Thoracic aorta (tissue), 2 donors: ENCODE results near the gene SLC35E4. TPM values are rescaled to one million over a fixed set of nuclear protein-coding genes. Genes with fewer than 3 reads are reported as not detected.

Experiments
- ATAC-seq: fragments of 150-250 bp; one replicate; pipeline ENCODE4 v1.8.0; 2017; ENCODE audit warnings: low read depth; ENCODE audit not compliant: insufficient number of reproducible peaks, low FRiP score
- DNase-seq: peaks from one replicate; pipeline ENCODE4 v3.0.0-alpha.2; 2020; ENCODE audit warnings: low spot score
- H3K27ac ChIP-seq, 2 donors: fragments of 200-600 bp; sonication (generic); 1 replicate in 1 of 2; 2 replicates in 1 of 2; pipeline ENCODE4 v1.5.1; 2016; ENCODE audit warnings: mild to moderate bottlenecking in 2 of 2, moderate library complexity in 2 of 2
- H3K27me3 ChIP-seq: fragments of 200-600 bp; sonication (generic); replicated peaks from 2 replicates; pipeline ENCODE4 v1.6.0; 2016; ENCODE audit warnings: mild to moderate bottlenecking; ENCODE audit not compliant: insufficient read depth
- H3K36me3 ChIP-seq: fragments of 200-600 bp; sonication (generic); one replicate; pipeline ENCODE4 v1.5.1; 2016
- H3K4me1 ChIP-seq, 2 donors: fragments of 200-600 bp; sonication (generic); 1 replicate in 1 of 2; 2 replicates in 1 of 2; pipeline versions ENCODE4 v1.5.1 to v1.6.0; 2016; ENCODE audit warnings: low read depth in 2 of 2, mild to moderate bottlenecking in 1 of 2; ENCODE audit not compliant: control insufficient read depth in 1 of 2
- H3K4me3 ChIP-seq: fragments of 200-600 bp; sonication (generic); 2 replicates; pipeline ENCODE4 v1.5.1; 2016; ENCODE audit warnings: mild to moderate bottlenecking
- H3K9me3 ChIP-seq: fragments of 200-600 bp; sonication (generic); 2 replicates; pipeline ENCODE4 v1.5.1; 2016
- total RNA-seq, 2 donors: library from RNA; depleted of rRNA; stranded (reverse); fragments of >200 nt; gene quantifications; one replicate each; pipeline versions ENCODE4 v1.1.0 to v1.2.3, GENCODE V29; 2016
- TF ChIP-seq, protein P1 (sequence below): fragments of 200-600 bp; sonication (generic); IDR thresholded peaks from one replicate; pipeline ENCODE4 v1.5.1; 2019; ENCODE audit warnings: antibody characterized with exemption

Gene SLC35E4
- total RNA-seq, 2 donors from 2014 or later = 12.8 to 16.9 TPM

DNA sequence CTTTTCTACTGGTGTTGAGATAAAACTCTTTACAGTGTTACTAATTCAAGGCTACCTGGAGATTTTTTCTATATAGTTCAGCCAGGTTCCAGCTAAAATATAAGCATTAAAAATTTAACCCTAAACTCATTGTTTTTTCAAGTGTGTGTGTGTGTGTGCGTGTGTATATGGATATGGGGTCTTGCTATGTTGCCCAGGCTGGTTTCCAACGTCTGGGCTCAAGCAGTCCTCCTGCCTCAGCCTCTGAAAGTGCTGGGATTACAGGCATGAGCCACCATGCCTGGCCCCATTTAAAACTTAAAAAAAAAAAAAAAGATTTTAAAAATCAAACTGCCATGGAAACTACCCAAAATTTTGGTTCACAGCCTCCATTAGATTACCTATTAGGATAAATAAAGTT is 39.4 kb upstream of the SLC35E4 start:
- DNase-seq (no peak), ATAC-seq (no peak)
- TF ChIP-seq, protein P1, sequence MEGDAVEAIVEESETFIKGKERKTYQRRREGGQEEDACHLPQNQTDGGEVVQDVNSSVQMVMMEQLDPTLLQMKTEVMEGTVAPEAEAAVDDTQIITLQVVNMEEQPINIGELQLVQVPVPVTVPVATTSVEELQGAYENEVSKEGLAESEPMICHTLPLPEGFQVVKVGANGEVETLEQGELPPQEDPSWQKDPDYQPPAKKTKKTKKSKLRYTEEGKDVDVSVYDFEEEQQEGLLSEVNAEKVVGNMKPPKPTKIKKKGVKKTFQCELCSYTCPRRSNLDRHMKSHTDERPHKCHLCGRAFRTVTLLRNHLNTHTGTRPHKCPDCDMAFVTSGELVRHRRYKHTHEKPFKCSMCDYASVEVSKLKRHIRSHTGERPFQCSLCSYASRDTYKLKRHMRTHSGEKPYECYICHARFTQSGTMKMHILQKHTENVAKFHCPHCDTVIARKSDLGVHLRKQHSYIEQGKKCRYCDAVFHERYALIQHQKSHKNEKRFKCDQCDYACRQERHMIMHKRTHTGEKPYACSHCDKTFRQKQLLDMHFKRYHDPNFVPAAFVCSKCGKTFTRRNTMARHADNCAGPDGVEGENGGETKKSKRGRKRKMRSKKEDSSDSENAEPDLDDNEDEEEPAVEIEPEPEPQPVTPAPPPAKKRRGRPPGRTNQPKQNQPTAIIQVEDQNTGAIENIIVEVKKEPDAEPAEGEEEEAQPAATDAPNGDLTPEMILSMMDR = no peak
- Histone ChIP-seq H3K9me3 (no peaks in the 10 kb centered on the region), H3K27ac (no peak overlapping the region), H3K27me3 (no peaks in the 10 kb centered on the region), H3K36me3 (no peaks in the 10 kb centered on the region), H3K4me1 (peaks cover under 1 to 6% of the 10 kb centered on the region in 2 donors), H3K4me3 (no peak overlapping the region)

DNA sequence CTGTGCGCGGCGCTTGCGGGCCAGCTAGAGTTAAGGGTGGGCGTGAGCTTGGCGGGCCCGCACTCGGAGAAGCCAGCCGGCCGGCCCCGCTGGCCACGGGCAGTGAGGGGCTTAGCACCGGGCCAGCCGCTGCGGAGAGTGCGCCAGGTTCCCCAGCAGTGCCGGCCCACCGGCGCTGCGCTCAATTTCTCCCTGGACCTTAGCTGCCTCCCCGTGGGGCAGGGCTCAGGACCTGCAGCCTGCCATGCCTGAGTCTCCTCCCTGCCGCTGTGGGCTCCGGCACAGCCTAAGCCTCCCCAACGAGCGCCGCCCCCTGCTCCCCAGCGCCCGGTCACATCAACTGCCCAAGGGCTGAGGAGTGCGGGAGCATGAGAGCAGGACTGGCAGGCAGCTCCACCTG is 38.7 kb upstream of the SLC35E4 start:
- ATAC-seq (no peak), DNase-seq (no peak)
- Histone ChIP-seq H3K27me3 (no peaks in the 10 kb centered on the region), H3K27ac (no peak overlapping the region), H3K36me3 (no peaks in the 10 kb centered on the region), H3K4me3 (no peak overlapping the region), H3K4me1 (peaks cover 0 to 5% of the 10 kb centered on the region in 2 donors), H3K9me3 (no peaks in the 10 kb centered on the region)
- TF ChIP-seq, protein P1 = no peak

DNA sequence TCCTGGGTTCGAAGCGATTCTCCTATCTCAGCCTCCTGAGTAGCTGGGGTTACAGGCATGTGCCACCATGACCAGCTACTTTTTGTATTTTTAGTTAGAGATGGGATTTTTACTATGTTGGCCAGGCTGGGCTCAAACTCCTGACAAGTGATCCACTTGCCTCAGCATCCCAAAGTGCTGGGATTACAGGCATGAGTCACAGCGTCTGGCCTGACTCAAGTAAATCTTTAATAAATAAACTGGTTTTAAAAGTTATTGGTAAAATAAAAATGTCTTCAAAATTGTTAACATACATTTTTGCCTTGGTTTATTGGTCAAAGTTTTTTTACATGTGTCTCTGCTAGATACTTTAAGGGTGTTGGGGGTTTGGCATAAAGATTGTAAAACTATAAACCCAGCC is 36.6 kb upstream of the SLC35E4 start:
- TF ChIP-seq, protein P1 = no peak
- Histone ChIP-seq H3K27me3 (no peaks in the 10 kb centered on the region), H3K27ac (no peak overlapping the region), H3K4me1 (no peaks in the 10 kb centered on the region), H3K4me3 (no peak overlapping the region), H3K36me3 (no peaks in the 10 kb centered on the region), H3K9me3 (no peaks in the 10 kb centered on the region)
- no peak for ATAC-seq
- DNase-seq = no peak

DNA sequence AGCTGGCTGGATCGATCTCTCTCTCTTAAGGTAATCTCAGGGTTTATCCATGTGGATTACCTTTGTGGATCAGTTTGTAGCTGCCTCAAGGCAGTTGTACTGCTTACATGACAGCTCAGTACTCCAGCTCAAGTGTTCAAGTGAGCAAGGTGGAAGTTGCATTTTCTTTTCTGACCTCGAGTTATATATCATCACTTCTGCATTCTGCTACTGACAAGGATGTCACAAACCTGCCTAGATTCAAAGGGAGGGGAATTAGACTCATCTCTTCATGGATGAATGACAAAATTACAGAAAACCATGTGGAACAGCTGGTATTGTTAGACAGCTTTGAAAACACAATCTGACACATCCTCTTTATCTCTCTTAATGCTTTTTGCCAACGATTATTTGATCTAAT is 34.7 kb upstream of the SLC35E4 start:
- H3K4me1 ChIP-seq = peaks cover 2 to 6% of the 10 kb centered on the region in 2 donors
- DNase-seq = no peak
- H3K27me3 ChIP-seq = no peaks in the 10 kb centered on the region
- TF ChIP-seq, protein P1 = no peak
- H3K4me3 ChIP-seq = no peak overlapping the region
- no peak overlapping the region for H3K27ac ChIP-seq
- H3K9me3 ChIP-seq = no peaks in the 10 kb centered on the region
- H3K36me3 ChIP-seq = no peaks in the 10 kb centered on the region
- ATAC-seq = no peak

DNA sequence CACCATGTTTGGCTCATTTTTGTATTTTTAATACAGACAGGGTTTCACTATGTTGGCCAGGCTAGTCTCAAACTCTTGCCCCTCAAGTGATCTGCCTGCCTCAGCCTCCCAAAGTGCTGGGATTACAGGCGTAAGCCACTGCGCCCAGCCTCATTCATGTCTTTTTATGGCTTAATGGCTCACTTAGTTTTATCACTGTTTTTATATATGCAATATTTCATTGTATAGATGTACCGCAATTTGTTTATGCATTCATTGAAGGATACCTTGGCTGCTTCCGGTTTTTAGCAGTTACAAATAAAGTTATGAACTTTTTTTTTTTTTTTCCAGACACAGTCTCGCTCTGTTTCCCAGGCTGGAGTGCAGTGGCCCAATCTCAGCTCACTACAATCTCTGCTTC is 34.1 kb upstream of the SLC35E4 start:
- TF ChIP-seq, protein P1 = no peak

More for the DNA sequence above, 34.1 kb upstream of the SLC35E4 start:
- H3K9me3 ChIP-seq = no peaks in the 10 kb centered on the region
- H3K27ac ChIP-seq = no peak overlapping the region
- ATAC-seq = no peak
- peaks cover 6 to 11% of the 10 kb centered on the region in 2 donors for H3K4me1 ChIP-seq
- H3K27me3 ChIP-seq = no peaks in the 10 kb centered on the region
- no peak for DNase-seq
- no peaks in the 10 kb centered on the region for H3K36me3 ChIP-seq
- H3K4me3 ChIP-seq = no peak overlapping the region
